K562 (cell line): Measurements from ENCODE around the gene FIBP. TPM values are rescaled to one million over a fixed set of nuclear protein-coding genes. Genes with fewer than 3 reads are reported as not detected.

ENCODE experiments used
- ARID2 ChIP-seq: fragments of 450-650 bp; IDR thresholded peaks from 2 replicates; pipeline ENCODE4 v1.6.1; 2017; ENCODE audit warnings: antibody characterized with exemption, mild to moderate bottlenecking
- ATF7 ChIP-seq: fragments of 450-650 bp; IDR thresholded peaks from 2 replicates; pipeline ENCODE4 v1.7.1; 2014; ENCODE audit warnings: mild to moderate bottlenecking, moderate library complexity
- BCLAF1 ChIP-seq, 2 experiments: fragments of 450-650 bp in 1 of 2; IDR thresholded peaks; 2 replicates each; pipeline ENCODE4 v1.6.1; 2011 to 2017; ENCODE audit warnings: low read depth in 2 of 2, antibody characterized with exemption in 1 of 2, borderline replicate concordance in 1 of 2, low read length in 1 of 2, mild to moderate bottlenecking in 1 of 2, mixed read lengths in 1 of 2; ENCODE audit not compliant: control insufficient read depth in 1 of 2
- CREB3L1 ChIP-seq: fragments of 450-650 bp; IDR thresholded peaks from 2 replicates; pipeline ENCODE4 v1.6.1; 2014; ENCODE audit warnings: low read depth, mild to moderate bottlenecking, moderate library complexity, borderline replicate concordance
- FOXJ3 ChIP-seq: sonication (generic); formaldehyde crosslinking; IDR thresholded peaks from 2 replicates; pipeline ENCODE4 v1.4.0; 2020; ENCODE audit warnings: mild to moderate bottlenecking, missing genetic modification reagents
- HDAC2 ChIP-seq: fragments of 450-650 bp; IDR thresholded peaks from 2 replicates; pipeline ENCODE4 v1.6.1; 2016; ENCODE audit warnings: mild to moderate bottlenecking
- MAX ChIP-seq: sonication (generic); formaldehyde crosslinking; IDR thresholded peaks from 2 replicates; pipeline ENCODE4 v1.9.0; 2022; ENCODE audit warnings: mild to moderate bottlenecking, missing genetic modification reagents
- NR1H2 ChIP-seq: sonication (generic); formaldehyde crosslinking; IDR thresholded peaks from 2 replicates; pipeline ENCODE4 v1.4.0; 2020; ENCODE audit warnings: mild to moderate bottlenecking, missing genetic modification reagents
- RBBP5 ChIP-seq: fragments of 200-600 bp; sonication (generic); IDR thresholded peaks from 2 replicates; pipeline ENCODE4 v1.6.1; 2012; ENCODE audit warnings: borderline replicate concordance, mild to moderate bottlenecking, low read length, control low read depth, inconsistent platforms; ENCODE audit not compliant: insufficient read depth, poor library complexity, severe bottlenecking
- TFAP4 ChIP-seq: sonication (generic); formaldehyde crosslinking; IDR thresholded peaks from 2 replicates; pipeline ENCODE4 v1.8.0; 2022; ENCODE audit warnings: missing genetic modification reagents, mild to moderate bottlenecking, moderate library complexity, borderline replicate concordance
- ZNF133 ChIP-seq: fragments of 250-450 bp; sonication (Bioruptor Pico); IDR thresholded peaks from 2 replicates; pipeline ENCODE4 v1.4.0; 2020; ENCODE audit warnings: mild to moderate bottlenecking
- ZNF165 ChIP-seq: fragments of 250-450 bp; sonication (Bioruptor Pico); IDR thresholded peaks from 2 replicates; pipeline ENCODE4 v1.4.0; 2020; ENCODE audit warnings: borderline replicate concordance
- ZNF175 ChIP-seq: fragments of 200-800 bp; sonication (Bioruptor generic); IDR thresholded peaks from 2 replicates; pipeline ENCODE4 v1.6.1; 2016; ENCODE audit warnings: low read depth, mild to moderate bottlenecking, missing genetic modification characterization, missing compliant biosample characterization
- ZNF280A ChIP-seq: fragments of 450-650 bp; IDR thresholded peaks from 2 replicates; pipeline ENCODE4 v1.6.1; 2018; ENCODE audit warnings: mild to moderate bottlenecking, low read depth; ENCODE audit not compliant: partially characterized antibody
- ZNF512 ChIP-seq: IDR thresholded peaks from 2 replicates; pipeline ENCODE4 v1.6.1; 2016; ENCODE audit warnings: missing genetic modification characterization, missing compliant biosample characterization
- polyA plus RNA-seq, 8 experiments: library from polyadenylated mRNA; depleted of rRNA in 4 of 8; stranded (reverse) in 5 of 8; unstranded in 3 of 8; fragments of >200 nt; fragmentation: Nextera tagmentation in 2 of 8; fragmentation: Illumina TruSeq in 1 of 8; extraction: Ambion mirVana in 2 of 8; extraction: Trizol in 1 of 8; gene quantifications; 2 replicates each; pipeline versions ENCODE4 v1.2.1 to v1.2.3, GENCODE V29; 2011 to 2014; ENCODE audit warnings: inconsistent platforms in 1 of 8, missing spikeins in 1 of 8
- total RNA-seq, 7 experiments: library from RNA; depleted of rRNA in 6 of 7; stranded (reverse); fragments of >200 nt in 6 of 7; fragmentation: Illumina TruSeq in 2 of 7; extraction: Trizol in 2 of 7; gene quantifications; 2 replicates each; pipeline versions ENCODE4 v1.2.1 to v1.2.3, GENCODE V29; 2011 to 2021; ENCODE audit warnings: low replicate concordance in 1 of 7

FIBP gene
- total and polyA plus RNA-seq, 9 of the 15 experiments (the other 6 are each of a cell fraction or from before 2014, with no cell fraction given), result 41.2 to 79.2 (median 48.6) TPM

GRCh38 chr11:65900125-65900898, 12.0 kb upstream of the FIBP start, which contains the start of gene FOSL1 (continued):
- TF ChIP-seq BCLAF1 (IDR thresholded peaks at IDR 0.05; ENCODE audit: borderline replicate concordance in 1 of 2, control insufficient read depth in 1 of 2, low read depth in 2 of 2, low read length in 1 of 2) (peak in 1 of 2 experiments; percentile 61; a peak in 1 of 4 replicates), NR1H2 (CRISPR knock-in tag) (no peak), HDAC2 (peak; percentile 37; the same call in 1 of the 2 replicates), ZNF280A (no peak), ARID2 (no peak), ZNF175 (CRISPR knock-in tag) (no peak), ZNF165 (CRISPR knock-in tag) (no peak), FOXJ3 (CRISPR knock-in tag) (no peak), ZNF512 (tag) (no peak), TFAP4 (CRISPR knock-in tag) (peak; percentile 84), RBBP5 (peak; percentile 18), ZNF133 (CRISPR knock-in tag) (no peak), MAX (CRISPR knock-in tag) (peak; percentile 45), CREB3L1 (no peak), ATF7 (peak; percentile 99)
